DMS114 treated with DMSO at 0.1 percent for 48 hours (cell line): Measurements from ENCODE around the gene PKNOX1.
"Not testable (repeated sequence)": the region's sequence is repeated elsewhere in the genome, so short reads cannot be mapped to it uniquely, and the experiment has no call there.

ENCODE experiments used
- DNase-seq: peaks from one replicate; lab custom pipeline; 2025; ENCODE audit not compliant: unreplicated experiment; lab: John Stamatoyannopoulos, UW

PKNOX1 gene

GRCh38 chr21:42951193-42951592 lies 23.2 kb upstream of the PKNOX1 start:
- DNase-seq, result not testable (repeated sequence)

- DNase-seq, result no peak
Observed at GRCh38 chr21:42956824-42957630, 17.3 kb upstream of the PKNOX1 start.

- DNase-seq, result not testable (repeated sequence)
Observed at GRCh38 chr21:42958122-42958521, 16.2 kb upstream of the PKNOX1 start.

GRCh38 chr21:42959728-42960127 lies 14.6 kb upstream of the PKNOX1 start:
- DNase-seq, result no peak

- DNase-seq, result no peak
Observed at GRCh38 chr21:42962380-42963007, 11.9 kb upstream of the PKNOX1 start.

GRCh38 chr21:42964086-42964485 lies 10.3 kb upstream of the PKNOX1 start:
- DNase-seq, result no peak

GRCh38 chr21:42964546-42965210 lies 9.7 kb upstream of the PKNOX1 start:
- no peak for DNase-seq

- DNase-seq, result no peak
Observed at GRCh38 chr21:42965211-42965560, 9.2 kb upstream of the PKNOX1 start.

- DNase-seq, result not testable (repeated sequence)
Observed at GRCh38 chr21:42967616-42968015, 6.7 kb upstream of the PKNOX1 start.

- DNase-seq, result no peak
Observed at GRCh38 chr21:42969193-42969600, 5.2 kb upstream of the PKNOX1 start.

GRCh38 chr21:42970946-42971653 lies 3.3 kb upstream of the PKNOX1 start:
- DNase-seq, result no peak

- DNase-seq, result no peak
Observed at GRCh38 chr21:42971897-42972275, 2.5 kb upstream of the PKNOX1 start.

GRCh38 chr21:42973309-42973990 lies 912 bp upstream of the PKNOX1 start:
- no peak for DNase-seq

- DNase-seq, result no peak
Observed at GRCh38 chr21:42974832-42975820, 764 bp downstream of the PKNOX1 start.

GRCh38 chr21:42975886-42976608 lies 1.7 kb downstream of the PKNOX1 start:
- no peak for DNase-seq

- no peak for DNase-seq
Observed at GRCh38 chr21:42980312-42981213, 6.2 kb downstream of the PKNOX1 start.

GRCh38 chr21:42981214-42981523 lies 6.8 kb downstream of the PKNOX1 start:
- DNase-seq, result no peak

GRCh38 chr21:42981862-42982261 lies 7.5 kb downstream of the PKNOX1 start:
- DNase-seq, result no peak
